WTC11 (cell line): ENCODE results near the gene FER.

Experiments
- ESRRA ChIP-seq: sonication (generic); formaldehyde crosslinking; IDR thresholded peaks from 2 replicates; pipeline ENCODE4 v1.8.1; 2022; ENCODE audit warnings: mild to moderate bottlenecking, missing genetic modification reagents, borderline replicate concordance
- FOXP1 ChIP-seq: sonication (generic); formaldehyde crosslinking; IDR thresholded peaks from 2 replicates; pipeline ENCODE4 v1.8.0; 2022; ENCODE audit warnings: missing genetic modification reagents, mild to moderate bottlenecking, moderate library complexity, borderline replicate concordance
- TCF7 ChIP-seq: sonication (generic); formaldehyde crosslinking; IDR thresholded peaks from 2 replicates; pipeline ENCODE4 v1.8.0; 2022; ENCODE audit warnings: mild to moderate bottlenecking, low read depth, missing genetic modification reagents, moderate library complexity
- TEAD4 ChIP-seq: sonication (generic); formaldehyde crosslinking; IDR thresholded peaks from 2 replicates; pipeline ENCODE4 v1.8.0; 2022; ENCODE audit warnings: mild to moderate bottlenecking, missing genetic modification reagents
- ZNF121 ChIP-seq: sonication (generic); formaldehyde crosslinking; IDR thresholded peaks from 2 replicates; pipeline ENCODE4 v1.8.0; 2023; ENCODE audit warnings: missing genetic modification reagents
- ZNF138 ChIP-seq: sonication (generic); formaldehyde crosslinking; conservative IDR thresholded peaks from 2 replicates; pipeline ENCODE4 v1.8.1; 2022; ENCODE audit warnings: mild to moderate bottlenecking, moderate library complexity, missing genetic modification reagents
- TF ChIP-seq, protein P1 (sequence below): fragments of 200-600 bp; IDR thresholded peaks from 2 replicates; pipeline ENCODE4 v1.8.0; 2022; ENCODE audit warnings: antibody characterized with exemption
- TF ChIP-seq, protein P2 (sequence below): sonication (generic); formaldehyde crosslinking; IDR thresholded peaks from 2 replicates; pipeline ENCODE4 v1.8.0; 2023; ENCODE audit warnings: missing genetic modification reagents, mild to moderate bottlenecking, borderline replicate concordance

DNA sequence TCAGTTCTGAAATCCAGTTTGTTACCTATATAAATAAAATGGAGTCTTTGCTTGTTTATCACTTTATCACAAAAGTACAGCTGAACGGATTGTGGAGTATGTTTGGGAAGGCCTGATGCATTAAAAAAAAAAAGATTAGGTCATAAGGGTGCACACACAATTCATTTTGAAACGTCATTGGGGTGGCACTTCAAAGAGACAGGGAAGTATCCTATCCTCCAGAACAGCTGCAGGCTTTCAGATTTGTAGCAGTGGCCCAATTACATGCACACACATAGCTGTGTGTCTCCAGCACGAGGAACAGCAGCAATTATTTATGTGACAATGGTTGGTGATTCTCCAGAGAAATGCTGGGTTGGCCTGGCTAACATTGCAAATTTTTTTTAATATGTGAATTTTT is 46.8 kb upstream of the FER start:
- no peak for TF ChIP-seq ESRRA (CRISPR knock-in tag)
- TF ChIP-seq, protein P1, sequence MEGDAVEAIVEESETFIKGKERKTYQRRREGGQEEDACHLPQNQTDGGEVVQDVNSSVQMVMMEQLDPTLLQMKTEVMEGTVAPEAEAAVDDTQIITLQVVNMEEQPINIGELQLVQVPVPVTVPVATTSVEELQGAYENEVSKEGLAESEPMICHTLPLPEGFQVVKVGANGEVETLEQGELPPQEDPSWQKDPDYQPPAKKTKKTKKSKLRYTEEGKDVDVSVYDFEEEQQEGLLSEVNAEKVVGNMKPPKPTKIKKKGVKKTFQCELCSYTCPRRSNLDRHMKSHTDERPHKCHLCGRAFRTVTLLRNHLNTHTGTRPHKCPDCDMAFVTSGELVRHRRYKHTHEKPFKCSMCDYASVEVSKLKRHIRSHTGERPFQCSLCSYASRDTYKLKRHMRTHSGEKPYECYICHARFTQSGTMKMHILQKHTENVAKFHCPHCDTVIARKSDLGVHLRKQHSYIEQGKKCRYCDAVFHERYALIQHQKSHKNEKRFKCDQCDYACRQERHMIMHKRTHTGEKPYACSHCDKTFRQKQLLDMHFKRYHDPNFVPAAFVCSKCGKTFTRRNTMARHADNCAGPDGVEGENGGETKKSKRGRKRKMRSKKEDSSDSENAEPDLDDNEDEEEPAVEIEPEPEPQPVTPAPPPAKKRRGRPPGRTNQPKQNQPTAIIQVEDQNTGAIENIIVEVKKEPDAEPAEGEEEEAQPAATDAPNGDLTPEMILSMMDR, result no peak
- no peak for TF ChIP-seq ZNF121 (CRISPR knock-in tag)
- no peak for TF ChIP-seq FOXP1 (CRISPR knock-in tag)
- TF ChIP-seq, protein P2, sequence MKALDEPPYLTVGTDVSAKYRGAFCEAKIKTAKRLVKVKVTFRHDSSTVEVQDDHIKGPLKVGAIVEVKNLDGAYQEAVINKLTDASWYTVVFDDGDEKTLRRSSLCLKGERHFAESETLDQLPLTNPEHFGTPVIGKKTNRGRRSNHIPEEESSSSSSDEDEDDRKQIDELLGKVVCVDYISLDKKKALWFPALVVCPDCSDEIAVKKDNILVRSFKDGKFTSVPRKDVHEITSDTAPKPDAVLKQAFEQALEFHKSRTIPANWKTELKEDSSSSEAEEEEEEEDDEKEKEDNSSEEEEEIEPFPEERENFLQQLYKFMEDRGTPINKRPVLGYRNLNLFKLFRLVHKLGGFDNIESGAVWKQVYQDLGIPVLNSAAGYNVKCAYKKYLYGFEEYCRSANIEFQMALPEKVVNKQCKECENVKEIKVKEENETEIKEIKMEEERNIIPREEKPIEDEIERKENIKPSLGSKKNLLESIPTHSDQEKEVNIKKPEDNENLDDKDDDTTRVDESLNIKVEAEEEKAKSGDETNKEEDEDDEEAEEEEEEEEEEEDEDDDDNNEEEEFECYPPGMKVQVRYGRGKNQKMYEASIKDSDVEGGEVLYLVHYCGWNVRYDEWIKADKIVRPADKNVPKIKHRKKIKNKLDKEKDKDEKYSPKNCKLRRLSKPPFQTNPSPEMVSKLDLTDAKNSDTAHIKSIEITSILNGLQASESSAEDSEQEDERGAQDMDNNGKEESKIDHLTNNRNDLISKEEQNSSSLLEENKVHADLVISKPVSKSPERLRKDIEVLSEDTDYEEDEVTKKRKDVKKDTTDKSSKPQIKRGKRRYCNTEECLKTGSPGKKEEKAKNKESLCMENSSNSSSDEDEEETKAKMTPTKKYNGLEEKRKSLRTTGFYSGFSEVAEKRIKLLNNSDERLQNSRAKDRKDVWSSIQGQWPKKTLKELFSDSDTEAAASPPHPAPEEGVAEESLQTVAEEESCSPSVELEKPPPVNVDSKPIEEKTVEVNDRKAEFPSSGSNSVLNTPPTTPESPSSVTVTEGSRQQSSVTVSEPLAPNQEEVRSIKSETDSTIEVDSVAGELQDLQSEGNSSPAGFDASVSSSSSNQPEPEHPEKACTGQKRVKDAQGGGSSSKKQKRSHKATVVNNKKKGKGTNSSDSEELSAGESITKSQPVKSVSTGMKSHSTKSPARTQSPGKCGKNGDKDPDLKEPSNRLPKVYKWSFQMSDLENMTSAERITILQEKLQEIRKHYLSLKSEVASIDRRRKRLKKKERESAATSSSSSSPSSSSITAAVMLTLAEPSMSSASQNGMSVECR, result no peak
- no peak for TF ChIP-seq TCF7
- TF ChIP-seq ZNF138, result no peak
- TF ChIP-seq TEAD4 (CRISPR knock-in tag), result no peak
